B cell (primary cell): ENCODE results near the gene OR2F2. TPM values are rescaled to one million over a fixed set of nuclear protein-coding genes. Genes with fewer than 3 reads are reported as not detected.
A peak's percentile ranks its signal among the peaks of the same experiment; 100 is the strongest.

Experiments used
- ATAC-seq: fragments of 200-7000 bp; cut with Tn5 transposase; one replicate; pipeline ENCODE4 v1.10.0; 2021; ENCODE audit warnings: low read depth, mild to moderate bottlenecking, moderate number of reproducible peaks, moderate library complexity
- CTCF ChIA-PET: fragments of 350-600 bp; sonication (Branson Sonifier 250); formaldehyde crosslinking; loops from one replicate; lab custom pipeline; 2021; ENCODE audit warnings: antibody characterized with exemption, inconsistent platforms; lab: Charles Lee
- POLR2A ChIA-PET: fragments of 350-600 bp; sonication (Branson Sonifier 250); formaldehyde crosslinking; loops from one replicate; lab custom pipeline; 2021; ENCODE audit warnings: antibody characterized with exemption; lab: Charles Lee
- DNase-seq: peaks from one replicate; pipeline ENCODE4 v3.0.0; 2013
- H2AFZ ChIP-seq: 2 replicates; pipeline ENCODE4 v1.6.1; 2012; ENCODE audit warnings: mild to moderate bottlenecking, low read depth, low read length; ENCODE audit not compliant: insufficient read depth, poor library complexity, severe bottlenecking
- H3K27ac ChIP-seq, 2 donors: 1 replicate in 1 of 2; 2 replicates in 1 of 2; pipeline ENCODE4 v1.5.1; 2012 to 2013; ENCODE audit warnings: low read length in 2 of 2, mild to moderate bottlenecking in 2 of 2, moderate library complexity in 1 of 2
- H3K27me3 ChIP-seq, 4 experiments: fragments of 200-600 bp in 1 of 4; sonication (generic) in 1 of 4; replicated peaks in 1 of 4; 1 replicate in 2 of 4; 2 replicates in 2 of 4; pipeline versions ENCODE4 v1.6.1 to v1.7.0; 2013 to 2016; ENCODE audit warnings: low read length in 3 of 4, mild to moderate bottlenecking in 2 of 4, mixed read lengths in 1 of 4, moderate library complexity in 1 of 4; ENCODE audit not compliant: insufficient read depth in 4 of 4, control insufficient read depth in 3 of 4; ENCODE audit errors: control extremely low read depth in 1 of 4
- H3K36me3 ChIP-seq, 2 experiments: replicated peaks in 1 of 2; 1 replicate in 1 of 2; 2 replicates in 1 of 2; pipeline versions ENCODE4 v1.6.1 to v1.7.1; 2013; ENCODE audit warnings: low read length in 1 of 2; ENCODE audit not compliant: insufficient read depth in 2 of 2, control insufficient read depth in 1 of 2; ENCODE audit errors: control extremely low read depth in 1 of 2, extremely low read depth in 1 of 2
- H3K4me1 ChIP-seq, 2 donors: fragments of 200-600 bp in 1 of 2; sonication (generic) in 1 of 2; 1 replicate in 1 of 2; 2 replicates in 1 of 2; pipeline versions ENCODE4 v1.5.1 to v1.6.1; 2013 to 2017; ENCODE audit warnings: low read length in 2 of 2; ENCODE audit not compliant: control insufficient read depth in 2 of 2, insufficient read depth in 2 of 2
- H3K4me2 ChIP-seq: replicated peaks from 2 replicates; pipeline ENCODE3; 2012; ENCODE audit warnings: mild to moderate bottlenecking, low read depth, low read length; ENCODE audit not compliant: poor library complexity, severe bottlenecking
- H3K4me3 ChIP-seq, 5 experiments: fragments of 200-600 bp in 1 of 5; sonication (generic) in 1 of 5; 1 replicate in 3 of 5; 2 replicates in 2 of 5; pipeline versions ENCODE4 v1.5.1 to v1.7.0; 2011 to 2016; ENCODE audit warnings: low read length in 4 of 5, mild to moderate bottlenecking in 4 of 5, low read depth in 2 of 5, control low read depth in 1 of 5, moderate library complexity in 1 of 5; ENCODE audit not compliant: insufficient read depth in 1 of 5; ENCODE audit errors: control extremely low read depth in 1 of 5, extremely low read depth in 1 of 5
- H3K79me2 ChIP-seq: fragments of 200-600 bp; sonication (generic); one replicate; pipeline ENCODE4 v1.6.0; 2016; ENCODE audit warnings: low read length; ENCODE audit not compliant: control insufficient read depth, insufficient read depth
- H3K9ac ChIP-seq: fragments of 200-600 bp; sonication (generic); 2 replicates; pipeline ENCODE4 v1.6.1; 2017; ENCODE audit warnings: mild to moderate bottlenecking, low read length, moderate library complexity
- H3K9me3 ChIP-seq, 3 donors: one replicate each; pipeline versions ENCODE4 v1.6.1 to v1.7.1; 2013; ENCODE audit warnings: low read length in 2 of 3; ENCODE audit not compliant: control insufficient read depth in 2 of 3, insufficient read depth in 1 of 3; ENCODE audit errors: control extremely low read depth in 1 of 3
- H4K20me1 ChIP-seq: 2 replicates; pipeline ENCODE4 v1.6.0; 2012; ENCODE audit warnings: mild to moderate bottlenecking, low read length; ENCODE audit not compliant: insufficient read depth, control insufficient read depth, poor library complexity, severe bottlenecking
- H3K27ac Mint-ChIP-seq: one replicate; pipeline ENCODE4 v1.8.0; 2021; ENCODE audit warnings: mixed read lengths
- H3K27me3 Mint-ChIP-seq: one replicate; pipeline ENCODE4 v1.8.0; 2021; ENCODE audit warnings: mixed read lengths
- H3K4me1 Mint-ChIP-seq: one replicate; pipeline ENCODE4 v1.8.0; 2021; ENCODE audit warnings: mixed read lengths
- H3K4me3 Mint-ChIP-seq: one replicate; pipeline ENCODE4 v1.8.0; 2021; ENCODE audit warnings: mixed read lengths
- H3K9me3 Mint-ChIP-seq: one replicate; pipeline ENCODE4 v1.8.0; 2022; ENCODE audit warnings: mixed read lengths; ENCODE audit not compliant: insufficient read depth
- CTCF ChIP-seq: fragments of 200-600 bp; IDR thresholded peaks from one replicate; pipeline ENCODE4 v1.8.0; 2022; ENCODE audit warnings: antibody characterized with exemption, mild to moderate bottlenecking
- EZH2 ChIP-seq: IDR thresholded peaks from 2 replicates; pipeline ENCODE4 v1.6.1; 2012; ENCODE audit warnings: borderline replicate concordance, low read depth, mild to moderate bottlenecking, moderate library complexity, low read length; ENCODE audit not compliant: insufficient read depth, poor library complexity, severe bottlenecking
- WGBS: methylation state at CpG from one replicate; pipeline ENCODE4 v1.1.5; 2013; ENCODE audit warnings: missing lambda C conversion rate; ENCODE audit not compliant: insufficient coverage; 5-methylcytosine and 5-hydroxymethylcytosine counted together
- intact Hi-C: fragments of 100-400 bp; cut with micrococcal nuclease; formaldehyde crosslinking; loops from one replicate; pipeline ENCODE4 v1.10.0; 2022
- polyA plus RNA-seq: library from polyadenylated mRNA; depleted of rRNA; stranded (reverse); fragments of >200 nt; gene quantifications from 2 replicates; pipeline ENCODE4 v1.2.3, GENCODE V29; 2012
- total RNA-seq, 2 donors: library from RNA; stranded (reverse); fragments of 120-200 nt in 1 of 2; gene quantifications; 1 replicate in 1 of 2; 2 replicates in 1 of 2; pipeline versions ENCODE4 v1.2.3 to v1.2.4, GENCODE V29; 2013 to 2022

The OR2F2 gene
- total and polyA plus RNA-seq, 2 donors (not counting 1 experiment from before 2014, with no cell fraction given) = not detected

GRCh38 chr7:143898810-143899209 is 36.2 kb upstream of the OR2F2 start:
- CTCF ChIA-PET = no interaction called here
- POLR2A ChIA-PET = no interaction called here
- no peaks in the 10 kb centered on the region for H3K9me3 ChIP-seq
- Mint-ChIP-seq H3K9me3 (no peaks in the 10 kb centered on the region), H3K27me3 (no peaks in the 10 kb centered on the region), H3K4me1 (peaks cover 24% of the 10 kb centered on the region), H3K4me3 (no peak overlapping the region), H3K27ac (no peak overlapping the region)
- no peak for DNase-seq
- no peak overlapping the region for H3K4me2 ChIP-seq
- H2AFZ ChIP-seq = no peak overlapping the region
- no peak overlapping the region for H3K27ac ChIP-seq
- no peaks in the 10 kb centered on the region for H3K36me3 ChIP-seq
- TF ChIP-seq CTCF (no peak), EZH2 (no peak)
- H3K4me1 ChIP-seq = peaks cover 6 to 10% of the 10 kb centered on the region in 2 donors
- H3K27me3 ChIP-seq = no peaks in the 10 kb centered on the region
- ATAC-seq = no peak
- H3K4me3 ChIP-seq = no peak overlapping the region
- intact Hi-C loops = no loop called here
- no CpG with 5 or more reads among the region's 1 CpG for WGBS
- H3K79me2 ChIP-seq = peaks cover 42% of the 10 kb centered on the region
- H4K20me1 ChIP-seq = no peaks in the 10 kb centered on the region
- H3K9ac ChIP-seq = no peak overlapping the region

- Histone ChIP-seq H3K9me3 (no peaks in the 10 kb centered on the region), H3K27me3 (no peaks in the 10 kb centered on the region), H3K36me3 (no peaks in the 10 kb centered on the region), H3K4me2 (no peak overlapping the region), H2AFZ (peak overlapping the region; percentile 13), H3K27ac (no peak overlapping the region), H3K9ac (no peak overlapping the region), H4K20me1 (no peaks in the 10 kb centered on the region), H3K4me3 (no peak overlapping the region), H3K79me2 (peaks cover 29% of the 10 kb centered on the region), H3K4me1 (peaks cover 6 to 10% of the 10 kb centered on the region in 2 donors)
- 97% methylated on average over 3 of the region's 5 CpGs for WGBS
- POLR2A ChIA-PET = no interaction called here
- H3K4me3 Mint-ChIP-seq = peak overlapping the region; percentile 99
- H3K9me3 Mint-ChIP-seq = no peaks in the 10 kb centered on the region
- CTCF ChIA-PET = interaction anchor here (1.0 kb wide), 1 partner anchor 15 kb away, joined by 3 read pairs; no protein-coding TSS in a partner anchor
- ATAC-seq (no peak), DNase-seq (no peak)
- H3K4me1 Mint-ChIP-seq = peaks cover 24% of the 10 kb centered on the region
- TF ChIP-seq EZH2 (no peak), CTCF (no peak)
- no peak overlapping the region for H3K27ac Mint-ChIP-seq
- no peaks in the 10 kb centered on the region for H3K27me3 Mint-ChIP-seq
- intact Hi-C loops = loop anchor here (2.0 to 5.0 kb wide), 2 partner anchors 519 to 613 kb away; partner anchors contain the start of genes CASP2 and ZYX
Measured at GRCh38 chr7:143900230-143900766, 34.7 kb upstream of the OR2F2 start.
